ACC112 (cell line): ENCODE measurements around the gene TMEM121.

Experiments
- H2AFZ ChIP-seq: fragments of 200-600 bp; sonication (generic); one replicate; pipeline ENCODE4 v1.6.0; 2017; ENCODE audit warnings: antibody characterized with exemption, low read length; ENCODE audit not compliant: unreplicated experiment
- H3K27ac ChIP-seq: fragments of 200-600 bp; sonication (generic); 2 replicates; pipeline ENCODE4 v1.5.1; 2014; ENCODE audit warnings: low read depth, mild to moderate bottlenecking, antibody characterized with exemption, low read length, moderate library complexity
- H3K27me3 ChIP-seq: fragments of 200-600 bp; sonication (generic); 2 replicates; pipeline ENCODE4 v1.6.1; 2014; ENCODE audit warnings: mild to moderate bottlenecking, antibody characterized with exemption, low read length, moderate library complexity, mixed read lengths; ENCODE audit not compliant: insufficient read depth
- H3K36me3 ChIP-seq: fragments of 200-600 bp; sonication (generic); 2 replicates; pipeline ENCODE4 v1.6.1; 2016; ENCODE audit warnings: mild to moderate bottlenecking, antibody characterized with exemption, low read length, moderate library complexity, mixed read lengths; ENCODE audit not compliant: insufficient read depth
- H3K4me1 ChIP-seq: fragments of 200-600 bp; sonication (generic); one replicate; pipeline ENCODE4 v1.6.1; 2016; ENCODE audit warnings: low read length, mixed read lengths; ENCODE audit not compliant: insufficient read depth, unreplicated experiment, control insufficient read depth
- H3K4me3 ChIP-seq: fragments of 200-600 bp; sonication (generic); 2 replicates; pipeline ENCODE4 v1.5.1; 2014; ENCODE audit warnings: mild to moderate bottlenecking, low read depth, low read length
- H3K79me2 ChIP-seq: fragments of 200-600 bp; sonication (generic); one replicate; pipeline ENCODE4 v1.6.0; 2016; ENCODE audit warnings: low read length; ENCODE audit not compliant: control insufficient read depth, unreplicated experiment, insufficient read depth

The TMEM121 gene

GRCh38 chr14:105531894-105532623 is 5.7 kb downstream of the TMEM121 start:
- no peak overlapping the region for H2AFZ ChIP-seq
- H3K36me3 ChIP-seq = no peaks in the 10 kb centered on the region
- peaks cover 8% of the 10 kb centered on the region; the same call in 1 of the 2 replicates for H3K27me3 ChIP-seq
- no peaks in the 10 kb centered on the region for H3K79me2 ChIP-seq
- peaks cover 4% of the 10 kb centered on the region for H3K4me1 ChIP-seq
- H3K4me3 ChIP-seq = no peak overlapping the region
- H3K27ac ChIP-seq = no peak overlapping the region

- peaks cover 2% of the 10 kb centered on the region; the same call in 1 of the 2 replicates for H3K27me3 ChIP-seq
- peaks cover 4% of the 10 kb centered on the region for H3K4me1 ChIP-seq
- H3K27ac ChIP-seq = no peak overlapping the region
- H2AFZ ChIP-seq = no peak overlapping the region
- H3K36me3 ChIP-seq = no peaks in the 10 kb centered on the region
- H3K4me3 ChIP-seq = no peak overlapping the region
- H3K79me2 ChIP-seq = no peaks in the 10 kb centered on the region
Measured at GRCh38 chr14:105532735-105533141, 6.4 kb downstream of the TMEM121 start.

GRCh38 chr14:105533391-105533790 is 7.0 kb downstream of the TMEM121 start:
- peaks cover 4% of the 10 kb centered on the region for H3K4me1 ChIP-seq
- H3K79me2 ChIP-seq = no peaks in the 10 kb centered on the region
- H2AFZ ChIP-seq = no peak overlapping the region
- no peaks in the 10 kb centered on the region for H3K27me3 ChIP-seq
- H3K4me3 ChIP-seq = no peak overlapping the region
- no peaks in the 10 kb centered on the region for H3K36me3 ChIP-seq
- H3K27ac ChIP-seq = no peak overlapping the region

GRCh38 chr14:105533811-105534498 is 7.6 kb downstream of the TMEM121 start:
- no peak overlapping the region for H3K4me3 ChIP-seq
- H3K79me2 ChIP-seq = no peaks in the 10 kb centered on the region
- no peaks in the 10 kb centered on the region for H3K36me3 ChIP-seq
- no peaks in the 10 kb centered on the region for H3K27me3 ChIP-seq
- H3K27ac ChIP-seq = no peak overlapping the region
- no peak overlapping the region for H2AFZ ChIP-seq
- peaks cover under 1% of the 10 kb centered on the region for H3K4me1 ChIP-seq

GRCh38 chr14:105534586-105534985 is 8.2 kb downstream of the TMEM121 start:
- Histone ChIP-seq H3K27ac (no peak overlapping the region), H3K27me3 (no peaks in the 10 kb centered on the region), H3K4me1 (no peaks in the 10 kb centered on the region), H2AFZ (no peak overlapping the region), H3K36me3 (no peaks in the 10 kb centered on the region), H3K79me2 (no peaks in the 10 kb centered on the region), H3K4me3 (no peak overlapping the region)

- Histone ChIP-seq H3K27ac (no peak overlapping the region), H3K4me1 (no peaks in the 10 kb centered on the region), H3K4me3 (no peak overlapping the region), H3K27me3 (no peaks in the 10 kb centered on the region), H2AFZ (no peak overlapping the region), H3K79me2 (no peaks in the 10 kb centered on the region), H3K36me3 (no peaks in the 10 kb centered on the region)
Measured at GRCh38 chr14:105536051-105536450, 9.7 kb downstream of the TMEM121 start.

- Histone ChIP-seq H3K79me2 (no peaks in the 10 kb centered on the region), H3K36me3 (no peaks in the 10 kb centered on the region), H3K4me3 (no peak overlapping the region), H3K4me1 (no peaks in the 10 kb centered on the region), H2AFZ (no peak overlapping the region), H3K27me3 (no peaks in the 10 kb centered on the region), H3K27ac (no peak overlapping the region)
Measured at GRCh38 chr14:105536691-105537579, 10.6 kb downstream of the TMEM121 start.

- Histone ChIP-seq H3K79me2 (no peaks in the 10 kb centered on the region), H3K4me1 (no peaks in the 10 kb centered on the region), H3K27me3 (no peaks in the 10 kb centered on the region), H3K27ac (no peak overlapping the region), H2AFZ (no peak overlapping the region), H3K36me3 (no peaks in the 10 kb centered on the region), H3K4me3 (no peak overlapping the region)
Measured at GRCh38 chr14:105537580-105538474, 11.4 kb downstream of the TMEM121 start.

GRCh38 chr14:105538481-105539049 is 12.2 kb downstream of the TMEM121 start:
- Histone ChIP-seq H3K4me1 (no peaks in the 10 kb centered on the region), H2AFZ (no peak overlapping the region), H3K79me2 (no peaks in the 10 kb centered on the region), H3K27me3 (no peaks in the 10 kb centered on the region), H3K36me3 (no peaks in the 10 kb centered on the region), H3K4me3 (no peak overlapping the region), H3K27ac (no peak overlapping the region)
